HL-60 (cell line): Measurements from ENCODE around the gene MT1X.
A peak's percentile ranks its signal among the peaks of the same experiment; 100 is the strongest.

Source experiments
- CTCF ChIP-seq: IDR thresholded peaks from one replicate; pipeline ENCODE4 v1.5.1; 2011; ENCODE audit warnings: low read length, control low read depth, inconsistent platforms; ENCODE audit not compliant: insufficient read depth
- GABPA ChIP-seq: IDR thresholded peaks from 2 replicates; pipeline ENCODE4 v1.6.1; 2012; ENCODE audit warnings: low read depth
- POLR2AphosphoS5 ChIP-seq: IDR thresholded peaks from 2 replicates; pipeline ENCODE4 v1.6.1; 2012; ENCODE audit warnings: low read depth
- REST ChIP-seq: IDR thresholded peaks from 2 replicates; pipeline ENCODE4 v1.6.1; 2012; ENCODE audit warnings: low read depth; ENCODE audit not compliant: insufficient replicate concordance
- SPI1 ChIP-seq: IDR thresholded peaks from 2 replicates; pipeline ENCODE4 v1.6.1; 2012; ENCODE audit warnings: low read depth, mild to moderate bottlenecking, borderline replicate concordance

- TF ChIP-seq CTCF (peak; percentile 31), REST (no peak), POLR2AphosphoS5 (no peak), GABPA (no peak), SPI1 (no peak)
These were observed 39.0 kb upstream of the MT1X start for GRCh38 chr16:56643080-56643778.
